GM23338 (cell line): Measurements from ENCODE around the gene MUC6. TPM values are rescaled to one million over a fixed set of nuclear protein-coding genes. Genes with fewer than 3 reads are reported as not detected.

Experiments used
- ATAC-seq: fragments of 200-7000 bp; cut with Tn5 transposase; 3 replicates; pipeline ENCODE4 v1.9.1; 2020
- DNase-seq: peaks from one replicate; pipeline ENCODE4 v3.0.0-alpha.2; 2015; ENCODE audit warnings: low spot score
- H2AFZ ChIP-seq: fragments of 200-600 bp; sonication (generic); 2 replicates; pipeline ENCODE4 v1.8.0; 2016; ENCODE audit warnings: antibody characterized with exemption, mild to moderate bottlenecking, moderate library complexity
- H3F3A ChIP-seq: fragments of 200-600 bp; sonication (generic); replicated peaks from 2 replicates; pipeline ENCODE4 v1.8.0; 2017; ENCODE audit warnings: antibody characterized with exemption, mixed run types, low read depth
- H3K27ac ChIP-seq: fragments of 200-600 bp; sonication (generic); 2 replicates; pipeline ENCODE4 v1.6.1; 2016; ENCODE audit warnings: low read depth
- H3K27me3 ChIP-seq: fragments of 200-600 bp; sonication (generic); 2 replicates; pipeline ENCODE4 v1.8.0; 2016; ENCODE audit warnings: mild to moderate bottlenecking, mixed run types, moderate library complexity; ENCODE audit not compliant: insufficient read depth
- H3K36me3 ChIP-seq: fragments of 200-600 bp; sonication (generic); 2 replicates; pipeline ENCODE4 v1.8.0; 2016; ENCODE audit warnings: mild to moderate bottlenecking; ENCODE audit not compliant: insufficient read depth
- H3K4me1 ChIP-seq: fragments of 200-600 bp; sonication (generic); 2 replicates; pipeline ENCODE4 v1.8.0; 2016; ENCODE audit warnings: mild to moderate bottlenecking, moderate library complexity; ENCODE audit not compliant: insufficient read depth
- H3K4me2 ChIP-seq: fragments of 200-600 bp; sonication (generic); 2 replicates; pipeline ENCODE4 v1.7.1; 2017; ENCODE audit warnings: mixed run types
- H3K4me3 ChIP-seq: fragments of 200-600 bp; sonication (generic); 2 replicates; pipeline ENCODE4 v1.6.1; 2016; ENCODE audit warnings: mixed run types
- H3K79me2 ChIP-seq: fragments of 200-600 bp; sonication (generic); replicated peaks from 2 replicates; pipeline ENCODE4 v1.8.0; 2017; ENCODE audit warnings: mild to moderate bottlenecking; ENCODE audit not compliant: insufficient read depth
- H3K9me2 ChIP-seq: fragments of 200-600 bp; sonication (generic); 2 replicates; pipeline ENCODE4 v1.8.0; 2017; ENCODE audit not compliant: insufficient read depth
- H4K20me1 ChIP-seq: fragments of 200-600 bp; sonication (generic); replicated peaks from 2 replicates; pipeline ENCODE4 v1.8.0; 2017; ENCODE audit warnings: mild to moderate bottlenecking; ENCODE audit not compliant: insufficient read depth
- H3K27ac Mint-ChIP-seq: 2 replicates; pipeline ENCODE4 v1.8.0; 2020; ENCODE audit warnings: inconsistent platforms, mild to moderate bottlenecking, moderate library complexity, mixed read lengths
- H3K27me3 Mint-ChIP-seq: 3 replicates; pipeline ENCODE4 v1.8.0; 2022; ENCODE audit warnings: low read depth, mild to moderate bottlenecking, moderate library complexity, mixed read lengths, inconsistent platforms; ENCODE audit not compliant: insufficient read depth, poor library complexity
- H3K36me3 Mint-ChIP-seq: 3 replicates; pipeline ENCODE4 v1.8.0; 2021; ENCODE audit warnings: low read depth, mild to moderate bottlenecking, inconsistent platforms, moderate library complexity, mixed read lengths
- H3K4me1 Mint-ChIP-seq: 3 replicates; pipeline ENCODE4 v1.8.0; 2020; ENCODE audit warnings: mild to moderate bottlenecking, inconsistent platforms, mixed read lengths
- H3K4me3 Mint-ChIP-seq: 3 replicates; pipeline ENCODE4 v1.8.0; 2021; ENCODE audit warnings: moderate library complexity, mild to moderate bottlenecking, inconsistent platforms, mixed read lengths
- H3K9me3 Mint-ChIP-seq: 3 replicates; pipeline ENCODE4 v1.8.0; 2020; ENCODE audit warnings: moderate library complexity, mild to moderate bottlenecking, inconsistent platforms, mixed read lengths
- CREB1 ChIP-seq: fragments of 250-450 bp; sonication (Bioruptor Pico); IDR thresholded peaks from 2 replicates; pipeline ENCODE4 v1.5.0; 2020; ENCODE audit warnings: low read depth, mild to moderate bottlenecking, moderate library complexity
- ETS1 ChIP-seq: IDR thresholded peaks from 2 replicates; pipeline ENCODE4 v1.6.1; 2016; ENCODE audit warnings: antibody characterized with exemption
- EZH2 ChIP-seq: fragments of 200-600 bp; sonication (generic); IDR thresholded peaks from one replicate; pipeline ENCODE4 v1.8.0; 2017; ENCODE audit warnings: antibody characterized with exemption, mild to moderate bottlenecking, low read depth; ENCODE audit not compliant: unreplicated experiment
- EZH2phosphoT487 ChIP-seq: fragments of 200-600 bp; sonication (generic); IDR thresholded peaks from one replicate; pipeline ENCODE4 v1.8.1; 2018; ENCODE audit warnings: antibody characterized with exemption; ENCODE audit not compliant: unreplicated experiment
- NANOG ChIP-seq: IDR thresholded peaks from 2 replicates; pipeline ENCODE4 v1.6.1; 2016; ENCODE audit warnings: antibody characterized with exemption, borderline replicate concordance
- POLR2AphosphoS5 ChIP-seq: IDR thresholded peaks from 2 replicates; pipeline ENCODE4 v1.6.1; 2016; ENCODE audit warnings: antibody characterized with exemption, low read depth
- ZNF114 ChIP-seq: fragments of 250-450 bp; sonication (Bioruptor Pico); IDR thresholded peaks from 2 replicates; pipeline ENCODE4 v1.5.0; 2020; ENCODE audit warnings: mild to moderate bottlenecking, moderate library complexity
- polyA plus RNA-seq: library from polyadenylated mRNA; unstranded; fragments of >200 nt; fragmentation: Nextera tagmentation; extraction: Ambion mirVana; gene quantifications from 2 replicates; pipeline ENCODE4 v1.2.1, GENCODE V29; 2016
- total RNA-seq: library from RNA; depleted of rRNA; stranded (reverse); fragments of >200 nt; shearing (Covaris generic); gene quantifications from 2 replicates; pipeline ENCODE4 v1.2.3, GENCODE V29; 2014
- TF ChIP-seq, protein P1 (sequence below), 2 experiments: fragments of 200-600 bp in 1 of 2; sonication (generic) in 1 of 2; conservative IDR thresholded peaks; 2 replicates each; pipeline versions ENCODE4 v1.5.1 to v1.6.1; 2016 to 2017; ENCODE audit warnings: antibody characterized with exemption in 2 of 2, low read depth in 2 of 2, mild to moderate bottlenecking in 2 of 2, moderate library complexity in 1 of 2
- TF ChIP-seq, protein P2 (sequence below): IDR thresholded peaks from one replicate; pipeline ENCODE4 v1.6.1; 2018; ENCODE audit warnings: antibody characterized with exemption; ENCODE audit not compliant: unreplicated experiment

Gene MUC6
- total and polyA plus RNA-seq, 2 experiments from 2014 or later = not detected

GRCh38 chr11:1012291-1012690, 24.2 kb downstream of the MUC6 start (continued):
- TF ChIP-seq ZNF114 (CRISPR knock-in tag) = no peak
- TF ChIP-seq EZH2 = no peak
- TF ChIP-seq NANOG = no peak
- TF ChIP-seq POLR2AphosphoS5 = no peak
- TF ChIP-seq CREB1 (CRISPR knock-in tag) = no peak
- no peak for TF ChIP-seq ETS1

DNA sequence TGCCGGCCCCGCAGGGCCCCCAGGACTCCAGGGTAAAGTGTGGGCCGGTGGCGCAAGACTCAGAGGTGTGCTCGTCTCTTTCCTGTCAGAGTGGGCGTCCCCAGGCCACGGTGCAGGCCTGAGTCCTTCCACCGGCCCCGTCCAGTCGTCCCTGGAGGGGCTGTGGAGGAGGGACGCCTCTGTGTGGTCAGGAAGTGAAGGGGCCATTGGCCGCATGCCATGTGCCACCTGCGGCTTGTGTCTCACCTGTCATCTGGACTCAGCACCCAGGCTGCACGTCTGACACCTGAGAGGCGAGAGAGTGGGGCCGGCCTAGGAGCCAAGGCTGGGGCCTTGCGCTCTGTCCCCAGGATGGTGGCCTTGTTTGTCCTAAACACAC, 25.2 kb downstream of the MUC6 start:
- Histone ChIP-seq H3K4me2 (no peak overlapping the region), H3K79me2 (no peaks in the 10 kb centered on the region), H3K27me3 (no peaks in the 10 kb centered on the region), H3K4me1 (no peaks in the 10 kb centered on the region), H4K20me1 (no peaks in the 10 kb centered on the region; the same call in 1 of the 2 replicates), H2AFZ (no peak overlapping the region), H3K9me2 (no peaks in the 10 kb centered on the region), H3K36me3 (no peaks in the 10 kb centered on the region), H3K4me3 (no peak overlapping the region), H3K27ac (no peak overlapping the region), H3F3A (no peaks in the 10 kb centered on the region)
- no peak for TF ChIP-seq EZH2phosphoT487
- TF ChIP-seq, protein P1, sequence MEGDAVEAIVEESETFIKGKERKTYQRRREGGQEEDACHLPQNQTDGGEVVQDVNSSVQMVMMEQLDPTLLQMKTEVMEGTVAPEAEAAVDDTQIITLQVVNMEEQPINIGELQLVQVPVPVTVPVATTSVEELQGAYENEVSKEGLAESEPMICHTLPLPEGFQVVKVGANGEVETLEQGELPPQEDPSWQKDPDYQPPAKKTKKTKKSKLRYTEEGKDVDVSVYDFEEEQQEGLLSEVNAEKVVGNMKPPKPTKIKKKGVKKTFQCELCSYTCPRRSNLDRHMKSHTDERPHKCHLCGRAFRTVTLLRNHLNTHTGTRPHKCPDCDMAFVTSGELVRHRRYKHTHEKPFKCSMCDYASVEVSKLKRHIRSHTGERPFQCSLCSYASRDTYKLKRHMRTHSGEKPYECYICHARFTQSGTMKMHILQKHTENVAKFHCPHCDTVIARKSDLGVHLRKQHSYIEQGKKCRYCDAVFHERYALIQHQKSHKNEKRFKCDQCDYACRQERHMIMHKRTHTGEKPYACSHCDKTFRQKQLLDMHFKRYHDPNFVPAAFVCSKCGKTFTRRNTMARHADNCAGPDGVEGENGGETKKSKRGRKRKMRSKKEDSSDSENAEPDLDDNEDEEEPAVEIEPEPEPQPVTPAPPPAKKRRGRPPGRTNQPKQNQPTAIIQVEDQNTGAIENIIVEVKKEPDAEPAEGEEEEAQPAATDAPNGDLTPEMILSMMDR (conservative IDR thresholded peaks at IDR 0.05; ENCODE audit: low read depth in 2 of 2) = peak in 1 of 2 experiments; percentile 15; a peak in 1 of 4 replicates
- TF ChIP-seq, protein P2, sequence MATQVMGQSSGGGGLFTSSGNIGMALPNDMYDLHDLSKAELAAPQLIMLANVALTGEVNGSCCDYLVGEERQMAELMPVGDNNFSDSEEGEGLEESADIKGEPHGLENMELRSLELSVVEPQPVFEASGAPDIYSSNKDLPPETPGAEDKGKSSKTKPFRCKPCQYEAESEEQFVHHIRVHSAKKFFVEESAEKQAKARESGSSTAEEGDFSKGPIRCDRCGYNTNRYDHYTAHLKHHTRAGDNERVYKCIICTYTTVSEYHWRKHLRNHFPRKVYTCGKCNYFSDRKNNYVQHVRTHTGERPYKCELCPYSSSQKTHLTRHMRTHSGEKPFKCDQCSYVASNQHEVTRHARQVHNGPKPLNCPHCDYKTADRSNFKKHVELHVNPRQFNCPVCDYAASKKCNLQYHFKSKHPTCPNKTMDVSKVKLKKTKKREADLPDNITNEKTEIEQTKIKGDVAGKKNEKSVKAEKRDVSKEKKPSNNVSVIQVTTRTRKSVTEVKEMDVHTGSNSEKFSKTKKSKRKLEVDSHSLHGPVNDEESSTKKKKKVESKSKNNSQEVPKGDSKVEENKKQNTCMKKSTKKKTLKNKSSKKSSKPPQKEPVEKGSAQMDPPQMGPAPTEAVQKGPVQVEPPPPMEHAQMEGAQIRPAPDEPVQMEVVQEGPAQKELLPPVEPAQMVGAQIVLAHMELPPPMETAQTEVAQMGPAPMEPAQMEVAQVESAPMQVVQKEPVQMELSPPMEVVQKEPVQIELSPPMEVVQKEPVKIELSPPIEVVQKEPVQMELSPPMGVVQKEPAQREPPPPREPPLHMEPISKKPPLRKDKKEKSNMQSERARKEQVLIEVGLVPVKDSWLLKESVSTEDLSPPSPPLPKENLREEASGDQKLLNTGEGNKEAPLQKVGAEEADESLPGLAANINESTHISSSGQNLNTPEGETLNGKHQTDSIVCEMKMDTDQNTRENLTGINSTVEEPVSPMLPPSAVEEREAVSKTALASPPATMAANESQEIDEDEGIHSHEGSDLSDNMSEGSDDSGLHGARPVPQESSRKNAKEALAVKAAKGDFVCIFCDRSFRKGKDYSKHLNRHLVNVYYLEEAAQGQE = no peak
- ATAC-seq (no peak), DNase-seq (no peak)
- Mint-ChIP-seq H3K9me3 (peaks cover 3% of the 10 kb centered on the region), H3K27ac (no peak overlapping the region), H3K27me3 (peaks cover 7% of the 10 kb centered on the region), H3K36me3 (peaks cover 19% of the 10 kb centered on the region), H3K4me3 (no peak overlapping the region), H3K4me1 (no peaks in the 10 kb centered on the region)
